Activated effector memory CD4-positive, alpha-beta T cell treated with anti-CD3 and anti-CD28 coated beads, Interleukin-2, amount 50 U/mL, for 16 hours (primary cell): ENCODE results near the gene BPIFB3.
"Not testable (repeated sequence)": the region's sequence is repeated elsewhere in the genome, so short reads cannot be mapped to it uniquely, and the experiment has no call there.

Experiments
- DNase-seq: peaks from one replicate; pipeline ENCODE4 v3.0.0-alpha.2; 2020

BPIFB3 gene

DNA sequence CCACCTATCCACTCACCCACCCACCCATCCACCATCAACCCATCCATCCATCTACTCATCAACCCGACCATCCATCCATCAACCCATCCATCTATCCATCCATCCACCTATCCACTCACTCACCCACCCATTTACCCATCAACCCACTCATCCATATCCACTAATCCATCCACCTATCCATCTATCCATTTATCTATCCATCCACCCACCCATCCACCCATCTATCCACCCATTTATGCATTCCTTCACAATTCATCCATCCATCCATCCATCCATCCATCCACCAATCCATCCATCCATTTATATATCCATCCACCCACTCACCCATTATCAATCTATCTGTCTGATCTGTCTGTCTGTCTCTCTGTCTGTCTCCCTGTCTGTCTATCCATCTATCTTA is 39.9 kb downstream of the BPIFB3 start:
- no peak for DNase-seq

DNA sequence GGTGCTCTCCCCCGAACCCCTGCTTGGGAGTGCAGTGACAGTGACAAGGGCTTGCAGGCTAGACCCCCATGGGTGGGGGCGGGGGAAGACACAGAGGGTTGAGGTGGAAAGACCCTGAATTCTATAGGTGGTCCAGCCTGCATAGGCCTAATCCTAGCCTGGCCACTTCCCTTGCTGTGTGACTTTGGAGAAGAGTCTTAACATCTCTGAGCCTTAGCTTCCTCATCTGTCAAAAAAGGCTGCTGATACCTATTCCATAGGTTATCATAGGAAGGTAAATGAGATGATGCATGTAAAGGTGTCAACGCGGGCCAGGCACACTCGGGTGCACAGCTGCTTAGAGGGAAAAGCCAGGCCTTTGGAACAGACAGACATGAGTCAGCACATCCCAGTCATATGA is 41.5 kb downstream of the BPIFB3 start:
- DNase-seq = no peak

DNA sequence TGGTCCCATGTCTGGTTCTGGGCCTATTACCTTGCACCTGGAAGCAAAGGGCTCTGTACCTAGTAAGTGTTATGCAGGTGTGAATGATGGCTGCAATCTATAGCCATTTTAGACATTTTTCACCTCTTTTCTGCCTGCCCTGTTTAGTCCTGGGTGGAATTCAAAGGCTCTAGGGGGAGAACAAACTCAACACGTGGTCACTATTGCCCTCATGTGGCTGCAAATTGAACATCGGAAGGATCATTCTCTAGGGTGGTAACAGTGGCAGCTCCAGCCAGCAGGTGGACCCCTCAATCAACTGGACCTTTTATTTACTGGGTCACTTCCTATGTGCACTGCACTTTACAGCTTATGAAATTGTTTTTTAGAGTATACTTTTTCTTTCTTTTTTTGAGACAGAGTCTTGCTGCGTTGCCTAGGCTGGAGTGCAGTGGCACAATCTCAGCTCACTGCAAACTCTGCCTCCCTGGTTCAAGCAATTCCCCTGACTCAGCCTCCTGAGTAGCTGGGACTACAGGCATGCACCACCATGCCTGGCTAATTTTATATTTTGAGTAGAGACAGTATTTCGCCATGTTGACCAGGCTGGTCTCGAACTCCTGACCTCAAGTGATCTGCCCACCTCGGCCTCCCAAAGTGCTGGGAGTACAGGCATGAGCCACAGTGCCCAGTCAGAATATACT is 42.3 kb downstream of the BPIFB3 start:
- peak; percentile 67 for DNase-seq

DNA sequence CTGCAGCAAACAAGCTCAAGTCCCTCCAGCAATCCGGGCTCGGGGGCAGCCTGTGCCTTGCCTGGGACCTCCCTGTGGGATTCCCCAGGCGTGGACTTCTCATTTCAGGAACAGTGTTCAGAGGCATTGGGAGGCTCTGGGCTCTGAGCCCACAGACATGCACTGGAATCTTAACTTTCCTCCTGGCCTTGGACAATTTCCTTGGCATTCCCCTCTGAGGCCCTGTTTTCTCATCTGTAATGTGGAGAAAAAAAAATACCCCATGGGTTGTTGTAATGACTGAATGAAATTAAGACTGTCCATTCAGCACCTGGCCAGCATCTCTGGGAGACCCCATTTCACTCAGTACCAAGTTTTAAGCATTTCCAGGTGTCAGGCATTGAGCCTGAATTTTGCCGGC is 43.3 kb downstream of the BPIFB3 start:
- DNase-seq = no peak

DNA sequence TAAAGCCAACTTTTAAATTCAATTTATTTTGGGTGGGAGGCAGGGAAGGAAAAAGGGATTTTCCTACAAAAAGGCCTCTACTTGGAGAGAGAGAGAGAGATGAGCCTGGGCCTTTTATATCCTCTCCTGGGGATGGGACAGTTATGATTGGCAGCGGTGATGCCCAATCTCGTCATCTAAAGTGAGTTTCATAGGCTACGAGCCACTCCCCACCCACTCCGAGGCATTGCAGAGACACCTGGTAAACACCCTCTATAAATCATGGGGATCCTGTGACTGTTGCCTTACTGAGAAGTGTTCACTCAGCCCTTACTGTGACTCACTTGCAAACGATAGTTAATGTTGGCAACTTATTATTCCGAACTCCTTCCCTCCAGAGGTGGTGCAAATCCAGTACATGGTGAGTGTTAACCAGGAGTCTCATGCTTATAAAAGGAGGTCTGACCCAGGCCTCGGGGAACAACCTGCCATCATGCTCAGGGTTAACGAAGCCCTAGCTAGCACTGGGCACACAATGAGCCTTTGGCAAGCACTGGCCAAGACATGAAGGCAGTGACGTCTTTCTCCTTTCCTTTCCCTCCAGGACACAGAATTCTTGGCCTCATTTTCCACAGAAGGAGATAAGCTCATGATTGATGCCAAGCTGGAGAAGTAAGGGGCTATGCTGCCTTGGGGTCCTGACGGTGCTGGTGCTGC is 46.3 kb downstream of the BPIFB3 start:
- no peak for DNase-seq

DNA sequence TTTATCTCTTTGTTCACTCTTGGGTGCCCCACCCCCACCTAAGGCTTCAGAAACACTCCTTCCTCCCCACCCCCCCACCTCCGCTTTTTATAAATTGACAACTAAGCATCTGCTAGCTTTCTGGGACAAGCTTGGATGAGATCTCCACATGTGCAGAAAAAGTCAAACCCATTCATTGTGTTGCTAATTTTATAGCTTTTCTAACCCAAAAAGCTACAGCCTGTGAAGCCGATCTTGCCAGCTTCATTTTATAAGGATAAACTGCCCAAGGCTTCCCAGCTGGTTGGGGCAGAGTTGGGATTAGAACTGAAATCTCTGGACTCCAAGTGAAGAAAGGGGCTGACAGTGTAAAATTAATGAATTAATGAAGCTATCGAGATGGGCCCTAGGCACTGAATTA is 49.9 kb downstream of the BPIFB3 start:
- DNase-seq = no peak

DNA sequence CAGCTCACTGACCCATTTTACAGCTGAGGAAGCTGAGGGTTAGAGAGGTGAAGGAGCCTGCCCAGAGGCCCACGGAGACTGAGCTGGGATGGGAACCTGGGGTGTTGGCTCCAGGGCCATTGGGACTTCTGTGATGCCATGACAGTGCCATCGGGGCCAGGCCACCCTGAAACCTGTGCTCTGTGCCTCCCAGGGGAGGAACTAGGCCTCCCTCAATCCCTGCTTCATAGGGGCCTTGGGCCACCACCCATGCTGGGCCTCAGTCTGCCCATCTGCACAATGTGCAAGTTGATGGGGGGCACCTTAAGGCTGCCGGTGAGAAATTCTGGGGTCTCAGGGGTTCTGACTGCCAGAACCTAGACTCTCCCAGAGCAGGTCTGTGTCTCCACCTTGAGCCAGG is 50.6 kb downstream of the BPIFB3 start:
- DNase-seq = no peak

DNA sequence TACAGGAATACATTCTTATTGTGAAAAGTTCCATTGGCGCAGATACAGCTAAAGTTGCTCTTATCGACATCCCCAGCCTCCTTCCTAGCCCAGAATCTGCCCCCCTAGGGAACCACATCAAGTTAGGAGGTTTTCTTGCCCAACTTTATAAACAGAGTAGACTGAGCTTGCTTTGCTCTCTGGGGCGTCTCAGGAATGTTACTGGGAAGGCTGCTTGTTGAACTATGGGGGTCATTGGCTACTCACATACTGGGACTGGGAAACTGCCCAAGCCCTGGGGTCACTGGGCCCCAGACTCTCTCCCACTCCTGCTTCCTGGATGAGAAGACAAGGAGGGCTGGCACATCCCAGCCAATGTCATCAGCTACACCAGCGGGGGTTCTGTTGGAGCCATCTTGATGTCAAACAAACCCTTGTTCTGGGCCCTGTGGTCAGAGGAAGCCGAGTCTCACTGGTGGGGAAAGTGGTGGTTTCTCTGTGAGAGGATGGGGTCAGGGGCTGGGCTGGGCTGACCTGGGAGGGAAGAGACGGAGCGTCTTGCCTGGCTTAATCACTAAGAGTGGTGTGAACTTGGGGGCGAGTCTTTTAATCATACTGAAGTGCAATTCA is 51.7 kb downstream of the BPIFB3 start:
- DNase-seq = no peak

DNA sequence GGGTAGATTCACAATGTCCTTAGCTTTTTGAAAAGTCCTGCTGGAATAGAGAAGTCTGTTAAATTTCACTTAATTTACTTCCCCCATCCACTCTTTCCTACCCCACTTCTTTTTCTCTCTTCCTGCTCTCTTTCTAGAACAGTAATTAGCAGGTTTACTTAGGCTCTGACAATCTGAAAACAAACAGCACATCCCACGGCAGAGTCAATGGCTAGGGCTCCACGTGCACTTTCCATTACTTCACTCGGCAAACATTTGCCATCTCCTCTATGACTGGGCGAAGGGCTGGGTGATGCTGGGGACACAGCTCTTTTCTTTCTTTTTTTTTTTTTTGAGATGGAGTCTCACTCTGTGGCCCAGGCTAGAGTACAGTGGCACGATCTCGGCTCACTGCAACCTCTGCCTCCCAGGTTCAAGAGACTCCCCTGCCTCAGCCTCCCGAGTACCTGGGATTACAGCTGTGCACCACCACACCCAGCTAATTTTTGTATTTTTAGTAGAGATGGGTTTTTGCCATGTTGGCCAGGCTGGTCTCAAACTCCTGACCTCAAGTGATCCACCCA is 52.4 kb downstream of the BPIFB3 start:
- not testable (repeated sequence) for DNase-seq

DNA sequence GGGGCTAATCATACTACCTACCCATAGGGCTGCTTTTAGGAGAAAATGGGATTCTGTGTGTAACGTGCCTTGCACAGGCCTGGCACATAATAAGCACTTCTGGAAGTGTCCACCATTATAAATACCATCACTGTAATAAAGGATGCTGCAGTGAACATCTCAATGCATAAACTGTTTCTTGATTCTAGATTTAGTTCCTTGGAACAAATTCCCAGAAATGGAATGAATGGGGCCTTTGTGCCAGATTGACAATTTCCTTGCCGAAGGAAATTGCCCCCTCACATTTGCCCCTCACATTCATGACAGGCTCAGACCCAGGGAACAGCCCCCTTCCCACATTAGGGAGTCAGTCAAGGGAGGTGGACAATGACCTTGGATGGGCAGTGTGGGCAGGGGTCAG is 55.0 kb downstream of the BPIFB3 start:
- DNase-seq = no peak

DNA sequence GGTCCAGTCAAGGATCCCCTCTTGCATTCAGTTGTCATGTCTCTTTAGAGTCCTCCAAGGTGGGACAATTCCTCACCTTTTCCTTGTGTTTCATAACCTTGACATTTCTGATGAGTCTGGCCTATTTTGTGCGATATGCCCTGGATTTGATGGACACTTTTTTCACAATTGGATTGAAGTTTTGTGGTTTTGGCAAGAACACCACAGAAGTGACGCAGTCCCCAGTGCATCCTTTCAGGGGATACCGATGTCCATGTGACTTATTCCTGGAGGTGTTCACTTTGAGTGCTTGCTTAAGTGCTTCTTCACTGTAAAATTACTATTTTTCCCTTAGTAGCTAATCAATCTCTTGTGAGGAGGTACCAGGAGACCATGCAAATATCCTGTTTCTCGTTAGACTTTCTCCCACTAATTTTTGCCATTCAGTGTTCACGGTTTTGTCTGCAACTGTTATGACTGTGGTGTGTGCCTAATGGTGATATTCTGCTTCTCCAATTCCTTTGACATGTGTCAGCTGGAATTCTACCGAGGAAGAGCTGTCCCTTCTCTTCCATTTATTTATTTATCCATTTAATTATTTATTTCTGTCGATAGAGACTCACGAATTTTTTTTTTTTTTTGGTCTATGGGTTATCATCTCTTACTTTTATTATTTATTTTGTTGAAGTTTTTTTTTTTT is 56.6 kb downstream of the BPIFB3 start:
- no peak for DNase-seq

DNA sequence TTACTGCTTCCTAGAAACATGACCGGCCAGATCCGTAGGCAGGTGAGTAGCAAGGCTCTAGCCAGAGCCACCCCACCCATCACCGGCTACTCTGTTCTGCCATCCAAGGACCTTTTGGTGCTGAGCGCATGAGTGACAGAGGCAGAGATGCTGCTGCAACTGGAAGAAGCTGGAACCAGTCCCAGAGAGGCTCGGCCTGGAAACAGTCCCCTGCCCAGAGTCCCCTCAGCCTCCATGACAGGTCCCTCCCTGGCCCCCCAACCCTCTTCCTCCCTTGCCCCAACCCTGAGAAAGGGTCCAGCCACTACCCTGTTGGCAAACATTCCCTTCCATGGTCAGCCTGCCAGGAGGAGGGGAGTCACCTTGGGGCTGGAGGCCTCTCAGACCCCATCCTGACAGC is 57.6 kb downstream of the BPIFB3 start:
- no peak for DNase-seq

DNA sequence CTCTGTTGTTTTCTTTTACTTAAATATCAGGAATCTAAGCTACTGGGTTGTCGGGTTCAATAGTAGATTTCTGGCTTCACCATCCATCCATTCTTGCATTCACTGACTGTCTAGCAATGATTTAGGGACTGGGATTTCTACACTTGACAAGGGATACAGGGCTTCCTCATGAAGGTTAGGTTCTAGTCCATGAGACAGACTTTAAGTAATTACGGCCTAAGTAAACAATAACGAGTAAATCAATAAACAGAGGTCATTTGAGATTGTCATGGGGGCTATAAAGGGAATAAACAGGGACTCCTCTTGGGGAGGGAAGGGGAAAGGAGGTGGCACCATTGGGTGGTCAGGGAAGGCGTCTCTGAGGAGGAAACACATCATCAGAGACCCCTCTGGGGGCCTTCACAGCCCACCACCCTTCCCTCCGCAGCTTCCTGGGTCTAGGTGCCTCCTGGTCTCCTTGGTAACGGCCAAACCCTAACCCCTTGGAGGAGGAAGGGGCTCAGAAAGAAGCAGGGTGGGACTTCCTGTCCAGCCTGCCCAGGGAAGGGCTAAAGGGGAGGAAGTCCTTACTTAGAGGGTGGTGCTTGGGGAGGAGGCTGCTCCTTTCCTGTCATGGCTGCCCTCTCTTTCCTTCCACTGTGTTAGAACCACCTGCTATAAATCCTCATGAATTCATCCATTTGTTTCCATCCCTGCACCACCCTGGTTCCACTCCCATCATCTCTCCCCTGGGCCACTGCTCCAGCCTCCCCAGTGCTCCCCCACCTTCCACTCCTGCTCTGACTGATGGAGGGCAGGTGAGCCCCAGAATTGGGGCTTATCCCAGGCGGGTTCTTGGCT is 59.1 kb downstream of the BPIFB3 start:
- DNase-seq = no peak

DNA sequence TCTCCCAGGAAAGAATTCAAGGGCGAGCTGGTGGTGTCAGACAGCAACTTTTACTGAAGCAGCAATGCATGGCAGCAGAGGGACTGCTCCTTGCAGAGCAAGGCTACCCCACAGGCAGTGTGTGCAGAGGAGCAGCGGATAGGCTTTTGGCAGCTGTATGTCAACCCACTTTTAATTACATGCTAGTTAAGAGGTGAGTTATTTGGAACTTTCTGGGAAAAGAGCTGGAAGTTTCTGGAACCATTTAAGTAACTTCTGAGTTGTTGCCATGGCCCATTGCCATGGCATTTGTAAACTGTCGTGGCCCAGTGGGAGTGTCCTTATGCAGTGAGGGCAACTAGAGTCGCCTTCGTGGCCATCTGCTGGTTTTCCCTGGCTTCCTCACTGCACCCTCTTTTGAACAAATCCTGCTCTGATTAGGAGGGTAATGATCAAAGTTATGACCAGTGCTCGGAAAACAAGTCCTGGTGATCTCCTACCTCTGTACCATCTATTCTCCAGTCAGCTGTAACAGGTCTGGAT is 59.7 kb downstream of the BPIFB3 start:
- peak; percentile 22 for DNase-seq

DNA sequence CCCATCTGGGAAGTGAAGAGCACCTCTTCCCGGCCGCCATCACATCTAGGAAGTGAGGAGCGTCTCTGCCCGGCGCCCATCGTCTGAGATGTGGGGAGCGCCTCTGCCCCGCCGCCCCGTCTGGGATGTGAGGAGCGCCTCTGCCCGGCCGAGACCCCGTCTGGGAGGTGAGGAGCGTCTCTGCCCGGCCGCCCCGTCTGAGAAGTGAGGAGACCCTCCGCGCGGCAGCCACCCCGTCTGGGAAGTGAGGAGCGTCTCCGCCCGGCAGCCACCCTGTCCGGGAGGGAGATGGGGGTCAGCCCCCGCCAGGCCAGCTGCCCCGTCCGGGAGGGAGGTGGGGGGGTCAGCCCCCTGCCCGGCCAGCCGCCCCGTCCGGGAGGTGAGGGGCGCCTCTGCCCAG is 61.8 kb downstream of the BPIFB3 start:
- DNase-seq = not testable (repeated sequence)

DNA sequence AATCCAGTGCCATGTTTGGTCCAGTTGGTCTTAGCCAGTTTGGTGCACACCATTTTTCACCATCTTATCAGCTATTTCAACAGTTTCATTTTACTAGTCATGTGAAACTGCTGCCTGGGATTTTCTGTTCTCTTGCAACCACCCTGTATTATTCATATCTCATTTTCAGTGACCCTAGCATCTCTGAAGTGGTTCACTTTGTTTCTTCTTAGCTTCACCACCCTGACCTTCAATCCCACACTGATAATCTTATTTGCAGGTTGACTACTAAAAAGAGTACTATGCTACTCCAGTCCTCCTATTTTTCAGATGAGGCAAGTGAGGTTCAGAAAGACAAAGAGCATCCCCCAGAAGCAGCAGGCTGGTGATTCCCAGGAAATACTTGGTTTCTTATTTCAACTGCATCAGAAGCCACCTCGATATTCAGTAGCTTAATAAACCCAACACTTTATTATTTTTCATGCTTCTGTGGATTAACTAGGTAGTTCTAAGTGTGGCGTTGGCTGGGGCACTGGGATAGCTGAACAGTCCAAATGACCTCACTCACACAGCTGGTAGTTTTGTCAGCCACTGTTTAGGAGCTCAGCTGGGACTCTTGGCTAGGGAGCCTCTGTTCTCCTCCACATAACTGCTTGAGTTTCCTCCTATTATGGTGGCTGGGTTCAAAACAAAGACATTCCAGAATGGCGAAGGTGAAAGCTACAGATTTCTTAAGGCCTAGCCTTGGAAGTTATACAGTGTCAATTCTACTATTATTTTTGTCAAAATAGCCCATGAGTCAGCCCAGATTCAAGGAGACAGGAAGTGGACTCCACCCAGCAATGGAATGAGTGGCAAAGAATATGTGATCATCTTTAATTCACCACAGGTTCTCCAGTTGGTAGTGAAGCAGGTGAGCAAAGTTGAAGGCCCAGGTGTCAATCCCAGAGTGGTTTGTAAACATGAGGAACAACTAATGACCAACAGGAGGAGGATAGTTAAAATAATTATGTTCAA is 66.3 kb downstream of the BPIFB3 start:
- no peak for DNase-seq

DNA sequence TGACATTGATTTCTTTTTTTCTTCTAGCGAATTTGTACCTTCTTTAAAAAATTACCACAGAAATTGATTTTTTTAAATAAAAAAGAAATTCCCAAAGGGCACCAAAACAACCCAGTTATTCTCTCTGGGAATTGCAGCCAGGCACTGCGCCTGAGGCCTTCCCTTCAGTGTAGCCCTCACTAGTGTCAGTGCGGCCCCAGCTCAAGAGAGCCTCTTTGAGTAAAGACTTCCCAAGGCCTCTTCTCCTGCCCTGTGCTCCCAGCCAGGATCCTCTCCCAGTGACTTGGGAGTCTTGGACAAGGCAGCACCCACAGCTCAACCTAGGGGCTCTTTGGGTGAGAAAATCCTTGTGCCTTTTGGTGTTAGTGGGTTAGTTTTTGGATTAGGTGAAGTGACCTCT is 67.2 kb downstream of the BPIFB3 start:
- no peak for DNase-seq

DNA sequence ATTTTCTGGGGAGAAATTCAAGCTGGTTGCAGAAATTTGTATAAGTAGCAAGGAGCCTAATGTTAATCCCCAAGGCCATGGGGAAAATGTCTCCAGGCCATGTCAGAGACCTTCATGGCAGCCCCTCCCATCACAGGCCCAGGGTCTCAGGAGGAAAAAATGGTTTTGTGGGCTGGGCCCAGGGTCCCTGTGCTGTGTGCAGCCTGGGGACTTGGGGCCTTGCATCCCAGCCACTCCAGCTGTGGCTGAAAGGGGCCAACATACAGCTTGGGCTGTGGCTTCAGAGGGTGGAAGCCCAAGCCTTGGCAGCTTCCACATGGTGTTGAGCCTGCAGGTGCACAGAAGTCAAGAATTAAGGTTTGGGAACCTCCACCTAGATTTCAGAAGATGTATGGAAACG is 68.6 kb downstream of the BPIFB3 start:
- DNase-seq = not testable (repeated sequence)
